GM18508 (cell line): ENCODE data around the gene NRP1.
"Not testable (repeated sequence)": the region's sequence is repeated elsewhere in the genome, so short reads cannot be mapped to it uniquely, and the experiment has no call there.

ENCODE experiments used
- ATAC-seq: cut with Tn5 transposase; IDR thresholded peaks from one replicate; pipeline ENCODE4 v1.9.1; 2021; ENCODE audit warnings: moderate number of reproducible peaks; ENCODE audit not compliant: insufficient read depth, unreplicated experiment

The NRP1 gene

GRCh38 chr10:33223326-33224000, 111.0 kb downstream of the NRP1 start:
- no peak for ATAC-seq

DNA sequence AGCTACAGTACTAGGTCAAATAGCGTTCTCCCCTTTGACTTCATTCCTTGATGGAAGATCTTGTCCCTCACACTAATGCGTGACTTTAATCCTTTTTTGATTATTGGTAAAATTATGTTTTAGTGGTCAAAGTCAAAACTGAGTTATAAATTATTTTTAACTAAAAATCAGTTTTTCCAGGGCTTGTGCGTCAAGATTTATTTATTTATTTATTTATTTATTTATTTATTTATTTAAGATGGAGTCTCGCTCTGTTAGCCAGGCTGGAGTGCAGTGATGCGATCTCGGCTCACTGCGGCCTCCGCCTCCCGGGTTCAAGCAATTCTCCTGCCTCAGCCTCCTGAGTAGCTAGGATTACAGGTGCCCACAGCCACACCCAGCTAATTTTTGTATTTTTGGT, 112.2 kb downstream of the NRP1 start:
- not testable (repeated sequence) for ATAC-seq

DNA sequence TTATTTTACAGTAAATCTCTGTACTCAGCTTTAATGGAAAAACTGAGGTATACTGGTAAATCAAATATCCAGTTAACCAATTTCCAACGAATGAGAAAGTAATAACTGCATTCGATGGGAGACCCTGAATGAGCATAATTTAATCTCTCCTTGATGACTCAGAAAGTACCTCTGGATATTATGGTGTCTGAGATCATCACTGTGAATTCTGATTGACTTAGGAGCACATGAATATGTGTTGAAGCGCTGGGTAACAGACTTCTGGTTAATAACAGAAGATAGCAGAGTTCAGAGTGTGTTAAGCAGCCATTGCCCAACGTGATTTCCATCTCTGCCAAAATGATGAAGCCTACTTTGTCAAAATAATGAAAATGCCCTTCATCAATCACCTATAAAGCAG, 116.6 kb downstream of the NRP1 start:
- ATAC-seq = no peak

DNA sequence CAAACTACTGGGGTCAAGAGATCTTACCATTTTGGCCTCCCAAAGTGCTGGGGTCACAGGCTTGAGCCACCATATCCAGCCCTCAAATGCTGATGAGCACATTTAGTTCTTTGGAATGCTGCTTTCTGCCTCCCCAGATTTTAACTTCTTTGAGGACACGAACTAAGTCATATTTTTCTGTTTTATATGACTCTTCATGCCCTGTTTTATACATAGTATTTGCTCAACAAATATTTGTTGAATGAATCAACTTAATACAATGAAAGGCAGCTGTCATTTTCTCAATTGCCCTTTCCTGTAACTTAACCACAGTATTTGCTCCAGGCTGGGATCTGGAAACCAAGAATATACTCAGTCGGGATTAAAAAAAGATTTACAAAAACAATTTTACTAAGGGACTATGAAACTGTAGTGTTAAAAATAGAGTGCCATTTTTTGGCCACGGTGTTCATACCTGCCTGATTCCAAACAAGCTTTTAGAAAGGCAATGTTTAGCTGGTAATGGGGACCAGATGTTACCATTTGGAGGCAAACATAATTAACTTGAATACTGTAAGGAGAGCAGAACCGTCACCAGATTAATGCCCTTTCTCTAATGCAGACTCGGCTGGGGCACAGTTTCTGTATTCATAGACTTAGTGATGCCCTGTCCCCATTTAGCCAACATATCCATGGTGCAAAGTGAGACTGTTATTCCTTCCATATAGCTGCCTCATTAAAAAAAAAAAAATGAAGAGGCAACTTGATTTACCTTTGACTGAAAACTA, 117.6 kb downstream of the NRP1 start:
- no peak for ATAC-seq

DNA sequence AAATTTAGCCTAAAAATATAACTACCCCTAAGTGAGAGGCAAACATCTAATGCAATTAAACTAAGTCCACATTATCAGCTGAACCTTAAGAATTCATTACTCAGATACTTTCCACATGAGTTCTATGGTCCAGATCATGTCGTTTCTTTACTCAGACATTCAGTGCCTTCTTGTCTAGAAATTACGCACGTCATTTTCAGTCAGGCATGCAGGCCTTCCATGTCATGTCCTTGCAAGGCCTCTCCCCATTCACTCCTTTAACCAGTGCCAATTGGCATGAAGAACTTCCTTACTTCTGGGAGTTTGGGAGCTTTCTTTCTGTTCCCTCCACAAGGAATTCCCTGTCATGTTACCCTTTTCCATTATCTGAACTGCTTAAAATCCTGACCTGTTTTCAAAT, 118.8 kb downstream of the NRP1 start:
- no peak for ATAC-seq

DNA sequence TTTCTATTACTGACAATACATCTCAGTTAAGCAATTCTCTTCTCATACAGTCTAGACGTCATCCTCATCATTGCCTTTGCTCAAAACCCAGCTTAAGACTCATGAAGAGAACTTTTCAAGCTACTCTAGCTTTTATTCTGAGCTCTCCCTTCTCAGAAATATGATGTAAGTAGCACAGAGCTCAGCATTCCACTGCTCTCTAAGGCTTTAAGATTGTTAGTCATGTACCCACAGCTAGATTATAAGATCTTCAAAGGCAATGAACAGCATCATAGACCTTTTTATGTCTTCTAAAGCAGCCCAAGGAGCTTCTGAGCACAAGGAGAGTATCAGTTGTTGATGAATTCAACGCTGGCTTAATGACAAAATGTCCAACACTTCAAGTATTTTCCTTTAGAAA, 119.3 kb downstream of the NRP1 start:
- no peak for ATAC-seq

- no peak for ATAC-seq
Measured at GRCh38 chr10:33214174-33214573, 120.3 kb downstream of the NRP1 start.

- no peak for ATAC-seq
Measured at GRCh38 chr10:33212061-33212748, 122.3 kb downstream of the NRP1 start.

DNA sequence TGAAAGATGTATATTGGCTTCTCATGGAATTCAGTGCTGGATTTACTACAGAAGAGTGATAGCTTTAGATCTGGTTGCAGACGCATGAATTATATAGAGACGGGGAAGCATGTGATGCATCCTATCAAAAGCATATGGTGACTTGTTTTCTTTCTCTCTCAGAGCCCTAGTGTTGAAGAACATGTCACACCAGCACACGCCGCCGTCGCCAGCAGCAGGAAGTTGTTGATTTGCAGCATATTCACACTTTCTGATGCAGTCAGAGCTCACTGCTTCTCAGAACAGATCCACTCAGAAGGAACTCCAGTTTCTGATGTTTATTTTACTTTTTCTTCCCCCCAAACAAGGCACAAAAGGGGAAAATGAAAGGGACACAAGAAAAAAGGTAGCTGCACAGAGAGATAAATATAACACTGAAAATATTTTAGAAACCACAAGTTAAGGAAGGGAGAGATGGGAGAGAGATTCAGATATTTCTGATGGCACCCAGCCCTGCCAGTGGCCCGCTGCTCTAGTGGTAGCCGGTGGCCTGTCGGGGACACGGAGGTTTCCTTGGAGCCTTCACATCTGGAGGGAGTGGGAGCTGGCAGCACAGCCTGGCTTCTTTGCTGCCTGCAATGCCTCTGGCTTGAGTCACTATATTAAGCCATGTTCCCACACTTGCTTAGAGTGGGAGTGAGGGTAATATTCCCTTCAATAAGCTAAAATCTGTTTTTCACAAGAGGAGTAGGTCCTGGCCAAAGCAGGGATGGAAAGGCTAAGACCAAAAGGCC, 123.2 kb downstream of the NRP1 start:
- no peak for ATAC-seq

- ATAC-seq = no peak
Measured at GRCh38 chr10:33209802-33210201, 124.7 kb downstream of the NRP1 start.

DNA sequence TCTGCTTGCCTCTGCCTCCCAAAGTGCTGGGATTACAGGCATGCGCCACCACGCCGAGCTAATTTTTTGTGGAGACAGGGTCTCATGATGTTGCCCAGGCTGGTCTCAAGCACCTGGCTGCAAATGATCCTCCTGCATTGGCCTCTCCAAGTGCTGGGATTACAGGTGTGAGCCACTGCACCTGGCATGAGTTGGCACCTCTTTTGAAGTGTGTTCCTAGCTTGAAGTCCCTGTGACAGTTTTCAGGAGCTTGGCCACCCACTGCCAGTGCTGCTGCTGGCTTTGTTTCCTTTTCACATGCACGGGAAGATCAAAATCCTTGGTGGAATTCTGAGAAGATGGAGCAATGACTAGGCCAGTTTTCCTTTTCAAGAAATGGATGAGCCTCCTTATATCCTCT, 126.3 kb downstream of the NRP1 start:
- no peak for ATAC-seq

- ATAC-seq = no peak
Measured at GRCh38 chr10:33204031-33204430, 130.4 kb downstream of the NRP1 start.

GRCh38 chr10:33201971-33202370, 132.5 kb downstream of the NRP1 start:
- no peak for ATAC-seq

GRCh38 chr10:33201056-33201780, 133.2 kb downstream of the NRP1 start:
- ATAC-seq = no peak

GRCh38 chr10:33199731-33200232, 134.7 kb downstream of the NRP1 start:
- ATAC-seq = no peak

- ATAC-seq = no peak
Measured at GRCh38 chr10:33198610-33199009, 135.9 kb downstream of the NRP1 start.

DNA sequence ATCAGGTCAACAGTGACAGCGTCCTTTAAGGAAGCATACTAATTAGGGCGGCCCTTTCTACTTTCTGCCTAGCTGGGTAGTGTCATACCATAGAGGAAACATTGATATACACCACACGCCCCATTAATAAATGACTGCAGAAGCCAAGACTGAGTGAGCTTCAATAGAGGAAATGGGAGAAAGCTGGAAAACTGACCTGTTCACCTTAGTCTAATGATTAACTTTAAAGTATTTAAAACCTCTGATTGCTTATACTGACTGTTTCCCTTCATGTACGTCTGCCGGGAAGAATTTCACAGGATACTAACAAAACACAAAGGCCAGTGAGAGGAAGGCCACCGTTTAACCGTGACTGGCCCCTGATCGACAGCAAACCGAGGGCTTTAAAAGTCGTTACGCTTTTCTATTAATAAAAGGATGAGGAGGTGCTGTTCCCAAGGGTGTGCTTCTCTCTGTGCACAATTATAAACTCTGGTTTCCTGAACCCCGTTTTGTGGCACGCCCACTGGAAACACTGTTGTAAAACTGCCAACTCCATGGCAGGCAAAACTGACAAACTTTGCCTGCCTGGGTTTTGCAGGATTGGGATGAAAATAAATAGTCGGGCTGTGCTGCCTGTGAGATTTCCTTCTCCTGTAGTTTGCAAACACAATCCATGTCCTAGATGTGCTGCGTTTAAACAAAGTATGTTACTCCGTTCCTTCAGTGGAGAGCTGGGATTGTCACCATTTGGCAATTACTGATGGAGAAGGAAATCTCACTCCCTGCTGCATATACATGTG, 137.6 kb downstream of the NRP1 start:
- no peak for ATAC-seq

DNA sequence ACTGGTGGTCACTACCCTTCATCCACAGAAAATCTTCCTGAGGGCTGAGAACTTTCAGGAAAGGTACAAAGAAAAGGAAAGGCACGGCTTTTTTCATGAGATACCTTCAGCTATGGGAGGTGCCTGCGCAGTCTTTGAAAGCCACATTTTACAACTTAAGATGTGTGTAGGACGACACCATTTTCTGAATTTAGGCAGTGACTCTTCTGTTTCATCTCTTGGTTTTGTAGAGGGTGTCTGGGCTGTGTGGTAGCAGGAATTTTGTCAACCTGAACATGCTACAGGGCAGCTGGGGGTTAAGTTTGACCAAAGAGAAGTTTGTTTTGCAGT, 138.1 kb downstream of the NRP1 start:
- no peak for ATAC-seq
